LHCN-M2 (cell line): Measurements from ENCODE around the gene AFF2. TPM values are rescaled to one million over a fixed set of nuclear protein-coding genes. Genes with fewer than 3 reads are reported as not detected.
"Not testable (repeated sequence)": the region's sequence is repeated elsewhere in the genome, so short reads cannot be mapped to it uniquely, and the experiment has no call there.

Experiments used
- DNase-seq: peaks from one replicate; pipeline ENCODE4 v3.0.0-alpha.2; 2012; ENCODE audit warnings: low read depth
- total RNA-seq: library from RNA; depleted of rRNA; stranded (reverse); fragments of >200 nt; gene quantifications from 2 replicates; pipeline ENCODE4 v1.2.3, GENCODE V29; 2014

Gene AFF2
- total RNA-seq, 1 experiment from 2014 or later = 5.9 TPM

DNA sequence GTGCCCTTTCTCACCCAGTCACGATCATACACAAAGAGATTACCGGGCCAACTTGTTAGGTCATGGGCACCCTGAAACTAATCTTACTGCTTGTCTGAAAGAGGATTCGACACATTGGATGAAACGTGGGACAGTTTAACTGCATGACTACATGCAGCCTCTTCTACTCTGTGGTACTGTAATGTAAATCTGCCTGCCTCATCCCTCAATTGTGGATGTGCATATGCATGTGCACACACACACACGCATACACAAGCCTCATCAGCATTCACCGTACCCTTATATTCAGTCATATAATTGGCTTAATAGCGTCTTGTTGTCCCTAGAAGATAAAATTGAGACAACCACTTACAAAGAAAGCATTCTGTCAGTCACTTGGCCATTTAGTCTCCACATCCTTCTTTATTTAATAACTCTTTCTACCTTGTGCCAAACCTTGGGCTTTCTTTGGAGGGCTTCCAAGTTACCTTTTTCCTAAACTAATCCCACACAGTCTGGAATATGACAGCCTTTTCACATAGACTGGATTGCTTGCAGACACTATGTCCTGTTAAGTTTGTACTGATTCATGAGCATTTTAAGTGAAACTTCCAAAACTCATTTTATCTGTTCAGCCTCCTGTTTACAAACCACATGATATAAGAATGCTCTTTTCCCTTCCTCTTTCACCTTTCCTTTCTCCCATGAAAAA is 132.9 kb downstream of the AFF2 start:
- no peak for DNase-seq

DNA sequence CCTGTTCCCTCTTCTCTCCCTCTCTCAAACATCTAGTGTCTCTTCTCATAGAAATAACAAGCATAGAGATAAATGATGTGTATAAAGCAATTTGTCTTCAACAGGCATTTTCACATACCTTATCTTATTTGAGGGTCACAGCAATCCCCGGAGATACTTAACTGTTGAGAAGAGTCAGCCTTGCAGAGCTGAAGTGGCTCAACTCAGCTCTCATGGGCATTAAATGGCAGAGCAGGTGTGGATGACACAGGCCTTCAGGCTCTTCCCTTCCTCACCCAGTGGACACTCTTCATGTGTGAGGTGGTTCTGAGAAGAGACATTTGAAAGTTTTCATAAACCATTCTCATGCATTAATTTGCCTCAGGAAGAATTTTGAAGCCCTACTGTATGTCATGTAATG is 134.2 kb downstream of the AFF2 start:
- DNase-seq = no peak

DNA sequence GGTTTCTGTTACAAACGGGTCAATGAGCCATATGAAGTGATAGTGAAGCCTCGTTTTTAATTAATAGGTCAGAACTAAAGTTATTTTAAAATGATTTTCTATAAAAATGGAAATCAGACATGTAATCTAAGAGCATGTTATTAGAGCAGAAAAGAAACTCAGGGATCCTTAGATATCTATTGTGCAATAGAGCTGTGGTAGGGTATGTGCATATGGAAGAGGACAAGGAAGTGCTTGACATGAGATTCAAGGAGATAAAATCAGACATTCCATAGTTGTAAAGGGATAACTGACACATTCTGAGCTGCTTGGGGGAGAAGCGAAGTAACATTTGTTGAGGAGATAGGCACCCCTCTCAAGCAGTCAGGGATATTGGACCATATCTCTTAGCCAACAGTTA is 143.0 kb downstream of the AFF2 start:
- DNase-seq = no peak

DNA sequence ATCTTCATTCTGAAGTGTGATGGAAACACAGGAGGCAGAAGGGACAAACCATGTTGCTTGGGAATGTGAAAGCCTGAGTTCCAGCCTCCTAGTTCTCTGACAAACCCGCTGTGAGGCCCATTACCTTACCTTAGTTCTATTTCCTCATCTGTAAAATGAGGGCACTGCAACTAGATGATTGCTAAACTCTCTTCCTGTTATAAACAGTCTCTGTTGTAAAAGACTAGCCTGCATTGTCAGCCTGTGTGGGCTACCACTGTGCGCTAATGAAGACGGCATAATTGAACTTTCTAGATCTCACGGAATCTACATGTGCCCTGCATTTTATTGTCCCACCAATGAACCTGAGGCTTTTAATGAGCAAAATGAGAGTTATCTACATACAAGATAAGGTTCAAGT is 147.2 kb downstream of the AFF2 start:
- DNase-seq = no peak

DNA sequence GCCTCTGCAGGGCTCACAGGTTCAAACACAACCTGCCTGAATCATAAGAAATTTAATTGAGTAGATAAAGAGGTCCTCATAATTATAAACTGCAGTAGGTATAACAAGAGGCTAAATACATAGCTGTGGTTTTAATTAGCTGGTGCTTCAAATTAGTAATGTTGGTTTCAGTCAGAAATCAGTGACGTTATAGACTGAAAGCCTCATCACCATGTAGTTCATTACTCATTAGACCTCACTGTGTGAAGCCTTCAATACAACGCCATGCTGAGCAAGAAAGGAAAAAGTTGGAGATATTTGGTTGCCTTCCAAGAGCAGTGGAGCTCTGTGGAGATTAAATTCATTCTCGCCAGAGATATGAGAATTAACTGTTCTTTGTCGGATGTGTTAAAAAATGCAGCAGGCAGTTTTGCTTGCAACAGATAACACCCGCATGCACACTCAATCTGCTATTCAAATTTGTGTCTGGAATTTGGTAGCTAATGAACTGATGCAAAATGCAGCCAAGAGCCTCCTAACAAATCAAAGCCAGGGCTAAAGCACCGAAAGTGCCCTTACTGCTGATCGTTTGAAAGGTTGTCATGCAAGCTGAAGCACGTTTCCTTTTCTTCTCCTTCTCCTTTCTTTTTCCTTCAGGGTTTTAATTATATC is 148.9 kb downstream of the AFF2 start:
- no peak for DNase-seq

DNA sequence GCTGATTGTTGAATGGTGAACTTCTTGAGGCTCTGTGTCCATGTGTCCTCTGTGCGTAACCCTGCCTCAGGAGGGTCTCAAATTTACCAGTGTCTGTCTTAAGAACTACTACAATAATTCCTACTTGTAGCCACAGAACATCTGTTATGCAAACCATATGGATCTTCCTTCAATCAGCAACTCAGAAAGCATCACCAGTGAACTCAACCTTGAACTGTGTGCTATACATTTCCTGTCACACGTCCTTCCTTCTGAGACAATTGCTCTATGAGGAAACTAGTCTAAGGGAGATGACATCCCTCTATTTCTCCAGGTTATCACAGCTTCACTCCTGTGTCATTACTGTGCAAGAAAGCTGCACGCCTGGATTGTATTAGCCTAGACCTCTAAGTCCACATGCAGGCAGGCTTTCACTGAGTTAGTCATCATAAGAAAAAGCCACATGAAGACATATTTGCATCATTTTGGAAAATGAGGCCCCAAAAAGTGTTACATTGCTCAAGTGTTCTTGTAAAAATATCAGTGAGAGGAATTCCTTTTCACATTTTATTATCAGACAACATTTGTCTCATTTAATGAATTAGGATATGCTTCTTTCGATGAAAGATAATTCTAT is 157.8 kb downstream of the AFF2 start:
- DNase-seq = peak; percentile 12

DNA sequence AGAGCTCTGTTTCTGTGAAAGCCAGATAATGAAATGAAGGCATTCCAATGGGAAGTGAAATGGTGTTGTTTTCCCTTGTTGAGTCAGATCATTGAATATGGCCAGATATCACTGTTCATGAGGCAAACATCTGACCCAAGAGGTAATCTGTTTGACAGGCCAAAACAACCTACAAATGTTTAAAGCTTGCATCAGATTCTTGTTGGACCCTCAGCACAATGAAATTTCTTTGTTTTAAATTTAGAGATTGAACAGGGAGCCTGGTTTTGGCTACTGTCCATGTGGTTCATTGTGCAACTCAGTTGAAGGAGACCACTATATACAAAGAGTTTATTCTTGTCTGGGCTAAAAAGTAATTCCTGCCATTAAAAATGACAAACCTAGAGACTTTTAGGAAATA is 159.1 kb downstream of the AFF2 start:
- DNase-seq = peak; percentile 15

DNA sequence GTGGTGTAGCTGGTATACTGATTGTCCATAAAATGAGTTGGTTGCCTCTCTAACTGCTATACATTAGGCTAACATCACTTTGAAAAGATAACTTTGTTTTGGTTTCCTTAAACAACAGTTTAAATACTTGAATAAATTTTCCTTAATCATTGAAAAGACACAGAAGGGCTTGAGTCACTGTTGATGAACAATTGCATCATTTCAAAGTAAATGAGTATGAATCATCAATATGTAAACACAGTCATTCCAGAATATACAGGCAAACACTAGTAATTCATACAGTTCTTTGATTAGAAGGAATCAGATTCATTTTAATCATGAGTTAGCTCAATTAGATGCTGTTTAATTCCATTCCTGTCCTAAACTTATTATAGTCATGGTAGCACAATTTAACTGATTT is 160.6 kb downstream of the AFF2 start:
- DNase-seq = no peak

DNA sequence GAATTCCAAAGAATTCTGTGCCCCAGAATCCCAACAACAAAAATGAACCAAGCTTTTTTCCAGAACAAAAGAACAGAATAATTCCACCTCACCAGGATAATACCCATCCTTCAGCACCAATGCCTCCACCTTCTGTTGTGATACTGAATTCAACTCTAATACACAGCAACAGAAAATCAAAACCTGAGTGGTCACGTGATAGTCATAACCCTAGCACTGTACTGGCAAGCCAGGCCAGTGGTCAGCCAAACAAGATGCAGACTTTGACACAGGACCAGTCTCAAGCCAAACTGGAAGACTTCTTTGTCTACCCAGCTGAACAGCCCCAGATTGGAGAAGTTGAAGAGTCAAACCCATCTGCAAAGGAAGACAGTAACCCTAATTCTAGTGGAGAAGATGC is 161.6 kb downstream of the AFF2 start:
- no peak for DNase-seq

DNA sequence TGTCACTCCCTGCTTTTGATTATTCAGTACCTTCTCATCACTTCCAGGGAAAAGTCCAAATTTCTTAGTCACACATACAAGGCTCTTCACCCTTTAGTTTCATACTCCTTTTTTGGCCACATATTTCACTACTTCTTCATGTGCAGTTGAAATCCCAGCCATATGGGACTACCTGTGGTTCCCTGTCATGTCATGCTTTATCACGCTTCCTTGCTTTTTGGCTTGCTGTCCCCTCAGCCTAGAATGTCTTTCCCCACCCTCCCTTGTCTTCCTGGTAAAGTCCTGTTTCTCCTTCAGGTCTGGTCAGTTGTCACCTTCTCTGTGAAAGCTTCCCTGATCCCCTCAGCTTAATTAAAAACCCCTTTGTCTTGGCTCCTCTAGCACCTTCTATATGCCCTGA is 163.8 kb downstream of the AFF2 start:
- no peak for DNase-seq

DNA sequence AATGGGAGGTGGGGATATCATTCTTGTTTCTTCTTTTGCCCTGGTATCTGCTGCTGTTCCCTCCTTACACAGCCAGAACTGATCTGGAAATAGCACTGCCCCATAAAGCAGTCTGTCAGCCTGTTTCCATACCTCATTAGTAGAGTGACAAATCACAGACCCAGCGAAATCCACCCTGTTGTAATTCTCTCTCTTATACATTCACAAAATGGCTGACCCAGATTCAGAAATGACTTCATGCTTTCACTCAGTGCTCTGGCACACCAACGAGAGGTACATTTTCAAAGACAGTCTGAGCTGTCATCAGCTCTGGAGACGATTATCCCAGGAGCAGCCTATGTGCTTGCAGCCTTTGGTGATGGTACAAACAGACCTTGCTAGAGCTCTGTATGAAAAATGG is 164.6 kb downstream of the AFF2 start:
- no peak for DNase-seq

DNA sequence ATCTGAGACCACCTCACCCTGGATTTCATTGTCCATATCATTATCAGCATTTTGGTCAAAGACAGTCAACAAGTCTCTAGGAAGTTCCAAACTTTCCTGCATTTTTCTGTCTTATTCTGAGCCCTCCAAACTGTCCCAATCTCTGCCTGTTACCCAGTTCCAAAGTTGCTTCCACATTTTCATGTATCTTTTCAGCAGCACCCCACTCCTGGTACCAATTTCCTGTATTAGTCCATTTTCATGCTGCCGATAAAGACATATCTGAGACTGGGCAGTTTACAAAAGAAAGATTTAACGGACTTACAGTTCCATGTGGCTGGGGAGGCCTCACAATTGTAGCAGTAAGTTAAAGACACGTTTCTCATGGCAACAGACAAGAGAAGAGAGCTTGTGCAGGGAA is 168.8 kb downstream of the AFF2 start:
- not testable (repeated sequence) for DNase-seq

DNA sequence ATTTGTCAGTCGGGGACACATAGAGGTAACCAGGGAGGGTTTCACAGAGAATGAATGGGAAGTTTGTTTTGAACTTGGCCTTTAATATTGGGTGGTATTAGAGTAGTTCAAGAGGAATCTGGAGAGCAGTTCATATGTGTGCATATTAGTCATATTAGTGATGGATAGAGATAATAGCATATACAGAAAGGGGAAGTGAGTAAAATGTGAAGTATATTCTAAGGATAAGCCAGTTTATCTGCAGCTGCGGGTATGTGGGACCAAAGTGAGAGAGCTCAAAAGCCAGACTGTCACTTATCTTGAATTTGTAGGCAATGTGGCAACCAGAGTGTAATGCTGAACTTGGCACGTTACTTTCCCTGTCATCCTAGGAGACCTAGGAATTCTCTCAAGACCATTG is 169.9 kb downstream of the AFF2 start:
- DNase-seq = no peak

DNA sequence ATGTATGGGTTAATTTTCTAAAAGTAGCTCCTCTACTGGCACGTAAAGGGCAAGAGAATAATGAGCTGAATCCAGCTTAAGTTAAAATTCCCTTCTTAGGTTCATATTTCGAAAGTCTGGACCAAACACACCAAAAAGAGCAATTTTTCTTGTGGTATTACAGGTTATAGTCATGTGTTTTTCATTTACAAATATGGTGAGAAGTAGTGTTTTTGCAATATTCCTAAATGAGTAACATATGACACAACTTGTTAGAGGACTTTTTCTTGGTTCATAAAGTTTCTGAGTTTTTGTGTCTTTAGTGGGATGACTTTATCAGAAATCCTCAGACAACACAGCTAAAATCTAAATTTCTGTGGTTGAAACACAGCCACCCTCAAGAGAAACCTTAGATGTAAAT is 172.1 kb downstream of the AFF2 start:
- DNase-seq = no peak

DNA sequence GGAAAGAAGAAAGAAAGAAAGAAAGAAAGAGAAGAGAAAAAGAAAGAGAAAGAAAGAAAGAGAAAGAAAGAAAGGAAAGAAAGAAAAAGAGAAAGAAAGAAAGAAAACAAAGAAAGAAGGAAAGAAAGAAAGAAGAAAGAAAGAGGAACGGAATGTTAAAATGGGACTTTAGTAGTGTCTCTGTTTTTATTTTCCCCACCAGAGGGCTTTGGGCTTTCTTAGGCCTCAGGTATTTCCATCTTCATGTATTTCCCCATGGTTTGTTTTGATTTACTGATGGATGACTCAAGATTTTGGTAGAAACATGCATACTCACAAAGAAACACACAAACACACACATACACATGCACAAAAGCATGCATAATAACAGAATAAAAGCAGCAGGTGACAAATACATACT is 181.2 kb downstream of the AFF2 start:
- no peak for DNase-seq

DNA sequence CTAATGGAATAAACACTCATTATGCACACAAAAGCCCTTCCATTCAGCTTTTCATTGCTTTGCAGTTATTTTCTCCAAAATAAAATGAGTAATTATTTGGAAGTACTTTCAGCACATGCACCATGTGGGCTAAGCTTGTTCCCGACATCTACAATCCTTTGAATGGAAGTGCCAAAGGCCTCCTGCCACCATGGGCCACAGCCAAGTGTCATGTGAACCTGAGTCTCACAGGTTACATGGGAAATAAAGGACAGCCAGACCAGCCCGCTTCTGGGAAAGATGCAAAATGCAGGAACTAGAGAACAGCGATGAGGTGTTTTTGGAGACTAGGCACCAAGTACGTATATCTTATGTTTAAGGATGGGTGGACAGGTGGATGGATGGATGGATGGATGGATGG is 181.8 kb downstream of the AFF2 start:
- no peak for DNase-seq

DNA sequence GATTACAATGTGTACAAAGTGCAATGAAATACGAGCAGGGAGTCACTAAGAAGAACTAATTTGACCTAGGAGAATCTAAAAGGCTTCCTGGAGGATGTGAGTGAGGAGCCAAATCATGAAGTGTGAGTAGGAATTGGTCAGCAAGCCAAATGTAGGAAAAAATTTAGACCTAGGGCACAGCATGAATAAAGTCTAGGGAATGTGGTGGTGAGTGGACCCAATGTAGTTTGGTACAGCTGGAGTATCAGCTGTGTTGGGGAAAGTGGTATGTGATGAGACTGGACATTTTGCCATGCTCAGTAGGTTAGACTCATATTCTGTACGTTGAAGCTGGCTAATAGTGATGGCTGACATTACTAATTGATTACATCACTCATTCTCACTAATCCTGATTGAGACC is 191.0 kb downstream of the AFF2 start:
- peak; percentile 51 for DNase-seq

DNA sequence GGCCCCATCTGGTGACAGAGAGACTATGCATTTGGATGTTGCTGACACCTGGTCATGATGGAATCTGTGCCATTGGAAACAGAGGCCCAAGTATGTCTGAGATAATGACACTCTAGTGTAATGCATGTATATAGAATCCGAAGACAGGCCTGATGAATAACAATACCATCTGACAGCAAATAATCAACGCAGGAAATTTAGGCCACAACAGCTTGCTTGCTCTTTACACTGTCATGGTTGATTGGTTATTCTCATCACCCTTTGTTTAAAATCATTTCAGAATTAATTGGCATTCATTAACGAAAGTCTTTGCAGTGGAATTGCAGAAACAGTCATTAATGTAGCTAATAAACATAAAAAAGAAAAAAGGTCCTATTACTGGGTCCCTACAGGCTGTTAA is 194.8 kb downstream of the AFF2 start:
- DNase-seq = no peak

DNA sequence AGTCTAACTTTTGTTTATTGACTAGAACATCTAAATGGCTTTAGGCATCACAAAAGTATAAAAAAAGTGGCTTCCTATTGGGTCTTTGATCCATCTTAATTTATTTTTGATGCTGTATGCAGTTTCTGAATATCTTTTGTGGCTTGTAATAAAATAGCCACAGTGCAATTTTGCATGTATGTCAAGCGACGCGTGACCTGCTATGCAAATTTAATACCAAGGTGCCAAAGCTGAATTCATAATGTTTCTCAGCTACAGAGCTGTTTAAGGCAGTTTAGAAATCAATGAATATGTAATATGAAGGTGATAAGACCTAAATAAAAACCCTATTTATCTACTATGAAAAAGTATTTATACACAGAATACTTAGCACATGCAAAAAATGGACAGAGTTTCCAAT is 197.8 kb downstream of the AFF2 start:
- DNase-seq = no peak

DNA sequence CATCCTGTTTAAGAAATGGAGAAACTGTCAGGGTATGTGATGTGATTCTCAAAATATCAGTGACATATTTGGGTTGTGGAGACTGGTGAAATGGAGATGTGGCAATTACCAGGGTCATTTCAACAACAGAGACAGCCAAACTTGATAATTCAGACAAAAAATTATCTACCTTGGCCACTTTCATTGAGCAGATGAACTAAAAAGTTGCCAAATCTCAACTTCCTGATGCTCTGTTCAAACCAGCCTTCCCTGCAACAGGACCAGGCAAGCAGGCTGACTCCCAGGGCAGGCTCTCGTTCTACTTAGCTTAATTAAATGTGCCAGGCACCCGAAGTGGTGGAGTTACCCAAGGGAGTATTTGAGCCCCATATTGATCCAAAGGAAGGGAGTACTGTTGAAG is 199.6 kb downstream of the AFF2 start:
- no peak for DNase-seq

DNA sequence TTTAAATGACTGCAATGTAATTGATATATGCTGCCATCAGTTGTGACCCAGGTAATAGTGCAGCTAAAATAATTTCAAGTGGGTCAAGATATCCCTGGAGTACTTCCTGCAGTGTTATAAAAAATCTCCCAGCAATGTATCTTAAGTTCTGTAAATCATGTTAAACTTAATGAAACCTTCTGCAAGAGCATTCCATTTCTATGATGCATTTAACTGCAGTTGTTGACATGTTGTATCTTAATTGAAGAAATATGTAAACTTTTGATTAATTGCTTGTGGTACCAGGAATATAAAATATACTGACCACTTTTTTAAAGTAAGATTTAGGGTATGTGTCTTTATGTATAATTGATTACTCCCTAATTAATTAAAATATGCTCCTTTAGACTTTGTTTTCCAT is 213.6 kb downstream of the AFF2 start:
- DNase-seq = no peak

DNA sequence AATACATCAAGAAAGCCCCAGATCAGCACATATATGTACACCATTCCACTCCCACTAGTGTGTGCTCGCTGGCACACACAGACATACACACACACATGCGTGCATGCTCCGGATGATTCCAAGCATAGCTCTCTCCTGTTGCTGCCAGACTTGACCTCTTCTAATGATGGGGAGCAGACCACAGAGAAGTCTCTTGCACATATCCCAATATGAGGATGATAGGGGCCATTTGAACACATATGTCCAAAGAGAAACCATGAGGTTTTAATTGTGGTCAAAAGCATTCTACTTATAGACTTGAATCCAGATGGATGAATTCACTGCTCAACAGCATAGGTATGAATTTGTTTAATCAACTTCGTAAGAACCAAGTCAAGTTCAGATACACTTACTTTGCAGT is 214.9 kb downstream of the AFF2 start:
- no peak for DNase-seq

DNA sequence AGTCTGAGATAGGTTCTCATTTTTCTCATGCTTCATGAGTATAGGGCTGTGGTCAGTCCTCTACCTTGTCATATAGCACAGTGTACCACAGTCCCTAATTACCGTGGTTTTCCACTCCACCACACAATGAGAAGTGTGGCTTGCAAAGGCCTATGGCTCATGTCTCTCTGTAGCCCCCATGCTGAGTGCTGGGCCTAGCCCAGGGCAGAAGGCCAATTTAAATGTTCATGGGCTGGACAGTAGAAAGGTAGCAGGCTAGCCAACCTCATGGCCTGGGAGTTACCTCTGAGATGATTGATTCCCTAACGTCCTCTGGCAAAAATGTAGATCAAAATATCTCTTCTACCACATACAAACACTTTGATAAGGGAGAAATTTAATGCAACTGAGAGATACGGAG is 222.5 kb downstream of the AFF2 start:
- no peak for DNase-seq
